ENCODE measurements around the gene ASCL3. TPM values are rescaled to one million over a fixed set of nuclear protein-coding genes. Genes with fewer than 3 reads are reported as not detected.
A peak's percentile ranks its signal among the peaks of the same experiment; 100 is the strongest.
"Not testable (repeated sequence)": the region's sequence is repeated elsewhere in the genome, so short reads cannot be mapped to it uniquely, and the experiment has no call there.

The ASCL3 gene
- total RNA-seq, 2 experiments from 2014 or later, result not detected

GRCh38 chr11:8985462-8985861 is 42.6 kb upstream of the ASCL3 start:
- CTCF ChIA-PET, result interaction anchor here (1.3 to 2.7 kb wide), 2 partner anchors 12 to 153 kb away, joined by 3 to 8 read pairs; no protein-coding TSS in a partner anchor
- DNase-seq, result no peak
- intact Hi-C loops (cut with micrococcal nuclease), result no loop called here

GRCh38 chr11:8983552-8983951 is 40.7 kb upstream of the ASCL3 start:
- no peaks in the 10 kb centered on the region for H3K4me1 Mint-ChIP-seq (ENCODE audit: low read depth)
- H3K9me3 Mint-ChIP-seq, result no peaks in the 10 kb centered on the region
- DNase-seq, result no peak
- TF ChIP-seq CTCF (IDR thresholded peaks at IDR 0.05), result no peak
- intact Hi-C loops (cut with micrococcal nuclease), result no loop called here
- ChIA-PET POLR2A (no interaction called here), CTCF (interaction anchor here (1.2 kb wide), 1 partner anchor 32 kb away, joined by 4 read pairs; no protein-coding TSS in a partner anchor)
- H3K27me3 Mint-ChIP-seq, result peaks cover 5% of the 10 kb centered on the region
- H3K4me3 Mint-ChIP-seq, result no peak overlapping the region
- H3K27ac Mint-ChIP-seq, result no peak overlapping the region
- ATAC-seq, result peak; percentile 39
- H3K36me3 Mint-ChIP-seq (ENCODE audit: low read depth), result no peaks in the 10 kb centered on the region

More at GRCh38 chr11:8985462-8985861, 42.6 kb upstream of the ASCL3 start:
- POLR2A ChIA-PET, result interaction anchor here (0.7 kb wide), 1 partner anchor 156 kb away, joined by 3 read pairs; no protein-coding TSS in a partner anchor
- no peak for TF ChIP-seq CTCF (IDR thresholded peaks at IDR 0.05)
- Mint-ChIP-seq H3K4me3 (no peak overlapping the region), H3K9me3 (no peaks in the 10 kb centered on the region), H3K27me3 (peaks cover 9% of the 10 kb centered on the region), H3K27ac (no peak overlapping the region), H3K36me3 (ENCODE audit: low read depth) (no peaks in the 10 kb centered on the region), H3K4me1 (ENCODE audit: low read depth) (no peaks in the 10 kb centered on the region)
- no peak for ATAC-seq

GRCh38 chr11:8980485-8980884 is 37.7 kb upstream of the ASCL3 start:
- H3K27ac Mint-ChIP-seq, result no peak overlapping the region
- POLR2A ChIA-PET, result no interaction called here
- no peak for TF ChIP-seq CTCF (IDR thresholded peaks at IDR 0.05)
- peaks cover 3% of the 10 kb centered on the region for H3K27me3 Mint-ChIP-seq
- CTCF ChIA-PET, result no interaction called here
- ATAC-seq, result no peak
- H3K36me3 Mint-ChIP-seq (ENCODE audit: low read depth), result no peaks in the 10 kb centered on the region
- H3K4me3 Mint-ChIP-seq, result no peak overlapping the region
- intact Hi-C loops (cut with micrococcal nuclease), result no loop called here
- H3K4me1 Mint-ChIP-seq (ENCODE audit: low read depth), result no peaks in the 10 kb centered on the region
- no peaks in the 10 kb centered on the region for H3K9me3 Mint-ChIP-seq
- no peak for DNase-seq

- H3K4me1 Mint-ChIP-seq (ENCODE audit: low read depth); ATAC-seq; CTCF ChIA-PET; H3K27ac Mint-ChIP-seq; DNase-seq; H3K36me3 Mint-ChIP-seq (ENCODE audit: low read depth); H3K27me3 Mint-ChIP-seq; POLR2A ChIA-PET; intact Hi-C loops (cut with micrococcal nuclease); H3K9me3 Mint-ChIP-seq; H3K4me3 Mint-ChIP-seq: not testable (repeated sequence)
Observed at GRCh38 chr11:8979365-8979764, 36.5 kb upstream of the ASCL3 start.

GRCh38 chr11:8973121-8973520 is 30.3 kb upstream of the ASCL3 start:
- ChIA-PET CTCF (interaction anchor here (1.5 to 2.5 kb wide), 2 partner anchors 13 to 58 kb away, joined by 3 to 6 read pairs; no protein-coding TSS in a partner anchor), POLR2A (no interaction called here)
- DNase-seq (no peak), ATAC-seq (no peak)
- Mint-ChIP-seq H3K27me3 (no peaks in the 10 kb centered on the region), H3K9me3 (no peaks in the 10 kb centered on the region), H3K36me3 (ENCODE audit: low read depth) (no peaks in the 10 kb centered on the region), H3K27ac (no peak overlapping the region), H3K4me3 (no peak overlapping the region), H3K4me1 (ENCODE audit: low read depth) (no peaks in the 10 kb centered on the region)
- intact Hi-C loops (cut with micrococcal nuclease), result no loop called here
- TF ChIP-seq CTCF (IDR thresholded peaks at IDR 0.05), result no peak

Measured in activated CD8-positive, alpha-beta T cell treated with anti-CD3 and anti-CD28 coated beads for 36 hours (primary cell).